HCT116 (cell line): Measurements from ENCODE around the gene SPAG6. TPM values are rescaled to one million over a fixed set of nuclear protein-coding genes. Genes with fewer than 3 reads are reported as not detected.

Experiments
- ATAC-seq: fragments of 200-7000 bp; cut with Tn5 transposase; 2 replicates; pipeline ENCODE4 v1.9.1; 2020; ENCODE audit warnings: mild to moderate bottlenecking, moderate library complexity
- BruUV-seq: library from RNA; stranded (reverse); fragments of 400-500 nt; replicated peaks from 2 replicates; lab custom pipeline; 2021; lab: Mats Ljungman, UMichigan
- CTCF ChIA-PET: fragments of 300-600 bp; sonication (Branson Sonifier 250); formaldehyde crosslinking; loops from one replicate; lab custom pipeline; 2021; ENCODE audit warnings: antibody characterized with exemption; lab: Charles Lee
- POLR2A ChIA-PET: fragments of 300-600, 350-600 bp; sonication (Branson Sonifier 250); formaldehyde crosslinking; loops from one replicate; lab custom pipeline; 2021; ENCODE audit warnings: antibody characterized with exemption; lab: Charles Lee
- RAD21 ChIA-PET, 2 experiments: fragments of 300-600 bp; sonication (Branson Sonifier 250); formaldehyde crosslinking; loops; one replicate each; lab custom pipeline; 2023; ENCODE audit warnings: low total read pairs in 2 of 2; ENCODE audit not compliant: uncharacterized antibody in 2 of 2, unreplicated experiment in 2 of 2, low non-redundant PET in 1 of 2; lab: Charles Lee
- DNase-seq: peaks from one replicate; pipeline ENCODE4 v3.0.0-alpha.2; 2010; ENCODE audit warnings: low read depth, low spot score
- H2AFZ ChIP-seq: fragments of 200-600 bp; shearing (Covaris generic), sonication (generic); 2 replicates; pipeline ENCODE4 v1.6.1; 2017; ENCODE audit warnings: low read depth, mixed run types, mixed read lengths, antibody characterized with exemption, low read length; ENCODE audit not compliant: poor library complexity, severe bottlenecking
- H3K27ac ChIP-seq: 2 replicates; pipeline ENCODE4 v1.5.1; 2012; ENCODE audit warnings: low read depth, low read length
- H3K27me3 ChIP-seq: fragments of 200-600 bp; sonication (generic); 2 replicates; pipeline ENCODE4 v1.6.1; 2016; ENCODE audit warnings: mixed run types, low read length, mixed read lengths; ENCODE audit not compliant: insufficient read depth
- H3K36me3 ChIP-seq, 2 experiments: fragments of 200-500 bp in 1 of 2; fragments of 200-600 bp in 1 of 2; sonication (Bioruptor generic) in 1 of 2; sonication (generic) in 1 of 2; 2 replicates each; pipeline versions ENCODE4 v1.5.1 to v1.6.1; 2014 to 2016; ENCODE audit warnings: low read length in 2 of 2, inconsistent platforms in 1 of 2, mixed read lengths in 1 of 2, mixed run types in 1 of 2; ENCODE audit not compliant: insufficient read depth in 2 of 2, control insufficient read depth in 1 of 2
- H3K4me1 ChIP-seq, 2 experiments: fragments of 200-600 bp in 1 of 2; sonication (generic) in 1 of 2; 2 replicates each; pipeline versions ENCODE4 v1.5.1 to v1.6.1; 2012 to 2017; ENCODE audit warnings: low read length in 2 of 2, inconsistent platforms in 1 of 2, mild to moderate bottlenecking in 1 of 2, mixed read lengths in 1 of 2, mixed run types in 1 of 2, moderate library complexity in 1 of 2; ENCODE audit not compliant: insufficient read depth in 2 of 2, control insufficient read depth in 1 of 2
- H3K4me2 ChIP-seq: fragments of 200-600 bp; sonication (generic); 2 replicates; pipeline ENCODE4 v1.6.1; 2017; ENCODE audit warnings: mixed run types, low read length, mixed read lengths
- H3K4me3 ChIP-seq, 2 experiments: fragments of 200-600 bp in 1 of 2; sonication (generic) in 1 of 2; replicated peaks in 1 of 2; 2 replicates each; pipeline ENCODE4 v1.5.1; 2011 to 2016; ENCODE audit warnings: low read length in 2 of 2, control low read depth in 1 of 2, low read depth in 1 of 2, mild to moderate bottlenecking in 1 of 2, mixed read lengths in 1 of 2, mixed run types in 1 of 2
- H3K79me2 ChIP-seq: fragments of 200-600 bp; sonication (generic); 2 replicates; pipeline ENCODE4 v1.6.1; 2017; ENCODE audit warnings: mild to moderate bottlenecking, mixed run types, low read length, moderate library complexity, mixed read lengths; ENCODE audit not compliant: insufficient read depth
- H3K9ac ChIP-seq: fragments of 200-600 bp; sonication (generic); 2 replicates; pipeline ENCODE4 v1.6.1; 2016; ENCODE audit warnings: low read length, mixed read lengths
- H3K9me2 ChIP-seq: fragments of 200-600 bp; sonication (generic), shearing (Covaris generic); 2 replicates; pipeline ENCODE4 v1.6.1; 2017; ENCODE audit warnings: mixed run types, mild to moderate bottlenecking, moderate library complexity; ENCODE audit not compliant: insufficient read depth
- H3K9me3 ChIP-seq, 2 experiments: fragments of 200-500 bp in 1 of 2; fragments of 200-600 bp in 1 of 2; sonication (Bioruptor generic) in 1 of 2; sonication (generic) in 1 of 2; 2 replicates each; pipeline ENCODE4 v1.6.1; 2014 to 2017; ENCODE audit warnings: low read length in 2 of 2, mixed read lengths in 2 of 2, inconsistent platforms in 1 of 2, low read depth in 1 of 2, mild to moderate bottlenecking in 1 of 2, mixed run types in 1 of 2, moderate library complexity in 1 of 2; ENCODE audit not compliant: control insufficient read depth in 1 of 2, insufficient read depth in 1 of 2
- H4K20me1 ChIP-seq: fragments of 200-600 bp; sonication (generic), shearing (Covaris generic); 2 replicates; pipeline ENCODE4 v1.6.1; 2017; ENCODE audit warnings: mixed run types, mild to moderate bottlenecking, moderate library complexity; ENCODE audit not compliant: insufficient read depth
- CBX3 ChIP-seq: IDR thresholded peaks from 2 replicates; pipeline ENCODE4 v1.6.1; 2012; ENCODE audit warnings: low read depth
- EGR1 ChIP-seq: IDR thresholded peaks from 2 replicates; pipeline ENCODE4 v1.6.1; 2012; ENCODE audit warnings: low read depth
- ELF1 ChIP-seq: IDR thresholded peaks from 2 replicates; pipeline ENCODE4 v1.6.1; 2012; ENCODE audit warnings: low read depth, borderline replicate concordance
- JUND ChIP-seq: IDR thresholded peaks from 2 replicates; pipeline ENCODE4 v1.6.1; 2012
- MAX ChIP-seq: IDR thresholded peaks from 2 replicates; pipeline ENCODE4 v1.6.1; 2012
- POLR2A ChIP-seq: IDR thresholded peaks from 2 replicates; pipeline ENCODE4 v1.7.0; 2011; ENCODE audit warnings: borderline replicate concordance; ENCODE audit not compliant: insufficient read depth, insufficient read length; ENCODE audit errors: extremely low read depth
- POLR2AphosphoS5 ChIP-seq: IDR thresholded peaks from 2 replicates; pipeline ENCODE4 v1.6.1; 2011; ENCODE audit warnings: mild to moderate bottlenecking, low read depth, low read length, moderate library complexity
- SIN3A ChIP-seq: IDR thresholded peaks from 2 replicates; pipeline ENCODE4 v1.6.1; 2012; ENCODE audit warnings: low read depth
- SP1 ChIP-seq: IDR thresholded peaks from 2 replicates; pipeline ENCODE4 v1.6.1; 2012; ENCODE audit warnings: low read depth
- TCF7L2 ChIP-seq: IDR thresholded peaks from 2 replicates; pipeline ENCODE4 v1.7.0; 2011; ENCODE audit warnings: borderline replicate concordance, inconsistent platforms; ENCODE audit not compliant: insufficient read depth, insufficient read length; ENCODE audit errors: extremely low read depth
- YY1 ChIP-seq: IDR thresholded peaks from 2 replicates; pipeline ENCODE4 v1.6.1; 2011; ENCODE audit warnings: low read length, low read depth, moderate library complexity, mild to moderate bottlenecking; ENCODE audit not compliant: insufficient replicate concordance; ENCODE audit errors: extremely low read depth
- ZNF274 ChIP-seq: fragments of 200-500 bp; sonication (Bioruptor generic); IDR thresholded peaks from 2 replicates; pipeline ENCODE4 v1.6.1; 2014; ENCODE audit warnings: mild to moderate bottlenecking, low read depth, low read length, inconsistent platforms
- intact Hi-C: fragments of 100-400 bp; cut with micrococcal nuclease; formaldehyde crosslinking; loops from 2 replicates; pipeline ENCODE4 v1.10.0; 2022
- total RNA-seq: library from RNA; stranded (reverse); gene quantifications from one replicate; pipeline ENCODE4 v1.2.1, GENCODE V29; 2021; ENCODE audit not compliant: unreplicated experiment
- TF ChIP-seq, protein P1 (sequence below): IDR thresholded peaks from 2 replicates; pipeline ENCODE4 v1.6.1; 2011; ENCODE audit warnings: mild to moderate bottlenecking, low read length, moderate library complexity; ENCODE audit not compliant: insufficient replicate concordance; ENCODE audit errors: extremely low read depth
- TF ChIP-seq, protein P2 (sequence below), 3 experiments: fragments of 200-600 bp in 1 of 3; sonication (generic) in 1 of 3; IDR thresholded peaks in 2 of 3; conservative IDR thresholded peaks in 1 of 3; 2 replicates each; pipeline ENCODE4 v1.5.1; 2012 to 2017; ENCODE audit warnings: low read depth in 2 of 3, low read length in 2 of 3, antibody characterized with exemption in 1 of 3, borderline replicate concordance in 1 of 3, control low read depth in 1 of 3, mild to moderate bottlenecking in 1 of 3, mixed read lengths in 1 of 3, mixed run types in 1 of 3, moderate library complexity in 1 of 3; ENCODE audit not compliant: insufficient read depth in 1 of 3
- TF ChIP-seq, protein P3 (sequence below): IDR thresholded peaks from 2 replicates; pipeline ENCODE4 v1.6.1; 2012

SPAG6 gene
- total RNA-seq, 1 experiment from 2014 or later, result not detected

GRCh38 chr10:22414146-22414545 lies 68.8 kb downstream of the SPAG6 start:
- DNase-seq, result no peak
- POLR2A ChIA-PET, result no interaction called here
- RAD21 ChIA-PET, result no interaction called here
- no peaks in the 10 kb centered on the region for H3K36me3 ChIP-seq
- no peak overlapping the region for H3K4me2 ChIP-seq
- intact Hi-C loops, result no loop called here
- H4K20me1 ChIP-seq, result no peaks in the 10 kb centered on the region
- TF ChIP-seq TCF7L2 (no peak), SIN3A (no peak), POLR2AphosphoS5 (no peak), EGR1 (no peak), MAX (no peak), JUND (no peak), CBX3 (no peak), YY1 (no peak), POLR2A (no peak), SP1 (no peak), ELF1 (no peak), ZNF274 (no peak)
- TF ChIP-seq, protein P1, sequence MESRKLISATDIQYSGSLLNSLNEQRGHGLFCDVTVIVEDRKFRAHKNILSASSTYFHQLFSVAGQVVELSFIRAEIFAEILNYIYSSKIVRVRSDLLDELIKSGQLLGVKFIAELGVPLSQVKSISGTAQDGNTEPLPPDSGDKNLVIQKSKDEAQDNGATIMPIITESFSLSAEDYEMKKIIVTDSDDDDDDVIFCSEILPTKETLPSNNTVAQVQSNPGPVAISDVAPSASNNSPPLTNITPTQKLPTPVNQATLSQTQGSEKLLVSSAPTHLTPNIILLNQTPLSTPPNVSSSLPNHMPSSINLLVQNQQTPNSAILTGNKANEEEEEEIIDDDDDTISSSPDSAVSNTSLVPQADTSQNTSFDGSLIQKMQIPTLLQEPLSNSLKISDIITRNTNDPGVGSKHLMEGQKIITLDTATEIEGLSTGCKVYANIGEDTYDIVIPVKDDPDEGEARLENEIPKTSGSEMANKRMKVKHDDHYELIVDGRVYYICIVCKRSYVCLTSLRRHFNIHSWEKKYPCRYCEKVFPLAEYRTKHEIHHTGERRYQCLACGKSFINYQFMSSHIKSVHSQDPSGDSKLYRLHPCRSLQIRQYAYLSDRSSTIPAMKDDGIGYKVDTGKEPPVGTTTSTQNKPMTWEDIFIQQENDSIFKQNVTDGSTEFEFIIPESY, result no peak
- TF ChIP-seq, protein P2, sequence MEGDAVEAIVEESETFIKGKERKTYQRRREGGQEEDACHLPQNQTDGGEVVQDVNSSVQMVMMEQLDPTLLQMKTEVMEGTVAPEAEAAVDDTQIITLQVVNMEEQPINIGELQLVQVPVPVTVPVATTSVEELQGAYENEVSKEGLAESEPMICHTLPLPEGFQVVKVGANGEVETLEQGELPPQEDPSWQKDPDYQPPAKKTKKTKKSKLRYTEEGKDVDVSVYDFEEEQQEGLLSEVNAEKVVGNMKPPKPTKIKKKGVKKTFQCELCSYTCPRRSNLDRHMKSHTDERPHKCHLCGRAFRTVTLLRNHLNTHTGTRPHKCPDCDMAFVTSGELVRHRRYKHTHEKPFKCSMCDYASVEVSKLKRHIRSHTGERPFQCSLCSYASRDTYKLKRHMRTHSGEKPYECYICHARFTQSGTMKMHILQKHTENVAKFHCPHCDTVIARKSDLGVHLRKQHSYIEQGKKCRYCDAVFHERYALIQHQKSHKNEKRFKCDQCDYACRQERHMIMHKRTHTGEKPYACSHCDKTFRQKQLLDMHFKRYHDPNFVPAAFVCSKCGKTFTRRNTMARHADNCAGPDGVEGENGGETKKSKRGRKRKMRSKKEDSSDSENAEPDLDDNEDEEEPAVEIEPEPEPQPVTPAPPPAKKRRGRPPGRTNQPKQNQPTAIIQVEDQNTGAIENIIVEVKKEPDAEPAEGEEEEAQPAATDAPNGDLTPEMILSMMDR (IDR thresholded peaks at IDR 0.05 in 2 of 3, conservative IDR thresholded peaks at IDR 0.05 in 1 of 3; ENCODE audit: borderline replicate concordance in 1 of 3, insufficient read depth in 1 of 3, low read depth in 2 of 3, low read length in 2 of 3), result no peak
- TF ChIP-seq, protein P3, sequence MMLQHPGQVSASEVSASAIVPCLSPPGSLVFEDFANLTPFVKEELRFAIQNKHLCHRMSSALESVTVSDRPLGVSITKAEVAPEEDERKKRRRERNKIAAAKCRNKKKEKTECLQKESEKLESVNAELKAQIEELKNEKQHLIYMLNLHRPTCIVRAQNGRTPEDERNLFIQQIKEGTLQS, result no peak
- no peak for ATAC-seq
- CTCF ChIA-PET, result no interaction called here
- no peaks in the 10 kb centered on the region for H3K9me3 ChIP-seq
- no TSS peak for BruUV-seq
- H2AFZ ChIP-seq, result peak overlapping the region; percentile 37
- H3K27ac ChIP-seq, result no peak overlapping the region
- no peak overlapping the region for H3K4me3 ChIP-seq
- H3K9ac ChIP-seq, result no peak overlapping the region
- H3K27me3 ChIP-seq, result no peaks in the 10 kb centered on the region
- no peaks in the 10 kb centered on the region for H3K9me2 ChIP-seq
- no peaks in the 10 kb centered on the region for H3K4me1 ChIP-seq
- no peaks in the 10 kb centered on the region for H3K79me2 ChIP-seq
